Measurements from ENCODE around the gene MESD. TPM values are rescaled to one million over a fixed set of nuclear protein-coding genes. Genes with fewer than 3 reads are reported as not detected.

Gene MESD
- total and polyA plus RNA-seq, 11 donors = 11.2 to 19.8 (median 14.8) TPM

- H3K4me3 ChIP-seq = no peak overlapping the region
- no peak overlapping the region for H3K27ac ChIP-seq
- TF ChIP-seq CTCF (IDR thresholded peaks at IDR 0.05) (no peak), POLR2A (IDR thresholded peaks at IDR 0.05) (no peak)
- ATAC-seq (no peak), DNase-seq (no peak)
- no peaks in the 10 kb centered on the region for H3K9me3 ChIP-seq
- 95 to 97% (median 96%) methylated on average over 4 of the region's 4 CpGs for WGBS, 4 donors
- intact Hi-C loops (cut with DNase I) = no loop called here
- H3K27me3 ChIP-seq = no peaks in the 10 kb centered on the region
- no peaks in the 10 kb centered on the region for H3K4me1 ChIP-seq
- H3K36me3 ChIP-seq = peaks cover 0 to 4% (median 0%) of the 10 kb centered on the region in 9 donors
Observed at GRCh38 chr15:80924278-80924677, 65.3 kb downstream of the MESD start.

GRCh38 chr15:80923668-80924067 is 66.0 kb downstream of the MESD start:
- intact Hi-C loops (cut with DNase I) = no loop called here
- TF ChIP-seq POLR2A (IDR thresholded peaks at IDR 0.05) = no peak
- no peak for TF ChIP-seq CTCF (IDR thresholded peaks at IDR 0.05)
- Histone ChIP-seq H3K9me3 (no peaks in the 10 kb centered on the region), H3K36me3 (peaks cover 0 to 4% (median 0%) of the 10 kb centered on the region in 9 donors), H3K4me3 (no peak overlapping the region), H3K27me3 (no peaks in the 10 kb centered on the region), H3K4me1 (no peaks in the 10 kb centered on the region), H3K27ac (no peak overlapping the region)
- DNase-seq = no peak
- no peak for ATAC-seq
- WGBS, 4 donors = 95 to 97% (median 95%) methylated on average over 6 of the region's 6 CpGs

GRCh38 chr15:80921736-80922410 is 67.7 kb downstream of the MESD start:
- TF ChIP-seq POLR2A (IDR thresholded peaks at IDR 0.05) (no peak), CTCF (IDR thresholded peaks at IDR 0.05) (no peak)

GRCh38 chr15:80920271-80920699 is 69.3 kb downstream of the MESD start:
- Histone ChIP-seq H3K36me3 (peaks cover 0 to 4% (median 0%) of the 10 kb centered on the region in 9 donors), H3K27me3 (no peaks in the 10 kb centered on the region), H3K4me3 (no peak overlapping the region), H3K27ac (no peak overlapping the region), H3K9me3 (no peaks in the 10 kb centered on the region), H3K4me1 (no peaks in the 10 kb centered on the region)
- DNase-seq (no peak), ATAC-seq (no peak)
- WGBS, 4 donors = 75 to 94% (median 82%) methylated on average over 5 of the region's 5 CpGs
- no peak for TF ChIP-seq POLR2A (IDR thresholded peaks at IDR 0.05)
- no peak for TF ChIP-seq CTCF (IDR thresholded peaks at IDR 0.05)
- intact Hi-C loops (cut with DNase I) = no loop called here

More at GRCh38 chr15:80921736-80922410, 67.7 kb downstream of the MESD start:
- Histone ChIP-seq H3K9me3 (no peaks in the 10 kb centered on the region), H3K36me3 (peaks cover 0 to 4% (median 0%) of the 10 kb centered on the region in 9 donors), H3K4me3 (no peak overlapping the region), H3K4me1 (no peaks in the 10 kb centered on the region), H3K27ac (no peak overlapping the region), H3K27me3 (no peaks in the 10 kb centered on the region)
- intact Hi-C loops (cut with DNase I) = no loop called here
- 78 to 88% (median 85%) methylated on average over 20 of the region's 20 CpGs for WGBS, 4 donors
- no peak for DNase-seq
- no peak for ATAC-seq

All from heart left ventricle (tissue), 16 donors.